ENCODE data around the gene CEACAM16. TPM values are rescaled to one million over a fixed set of nuclear protein-coding genes. Genes with fewer than 3 reads are reported as not detected.

The CEACAM16 gene
- total and polyA plus RNA-seq, 9 of the 15 experiments (the other 6 are each of a cell fraction or from before 2014, with no cell fraction given), result not detected

- TF ChIP-seq RBM25 (IDR thresholded peaks at IDR 0.05; ENCODE audit: low read depth, low read length, severe bottlenecking) (peak; percentile 93), ZNF280B (CRISPR knock-in tag; IDR thresholded peaks at IDR 0.05) (no peak), RUNX1 (IDR thresholded peaks at IDR 0.05; ENCODE audit: low read depth) (no peak), GATAD2B (IDR thresholded peaks at IDR 0.05; ENCODE audit: borderline replicate concordance) (no peak), SRSF3 (IDR thresholded peaks at IDR 0.05; ENCODE audit: insufficient read depth, low read length) (no peak), PHF20 (IDR thresholded peaks at IDR 0.05; ENCODE audit: partially characterized antibody) (peak; percentile 20), SIN3B (IDR thresholded peaks at IDR 0.05; ENCODE audit: low read depth) (no peak), POLR3G (IDR thresholded peaks at IDR 0.05; ENCODE audit: extremely low read depth, insufficient read length, insufficient replicate concordance) (no peak), RCOR1 (IDR thresholded peaks at IDR 0.05; ENCODE audit: borderline replicate concordance in 1 of 2, low read depth in 2 of 2, low read length in 2 of 2) (peak in 1 of 2 experiments; percentile 68; a peak in 2 of 4 replicates), HEY1 (CRISPR knock-in tag; IDR thresholded peaks at IDR 0.05; ENCODE audit: borderline replicate concordance) (no peak), SRSF1 (IDR thresholded peaks at IDR 0.05; ENCODE audit: low read depth, low read length) (no peak), HDAC2 (IDR thresholded peaks at IDR 0.05) (peak; percentile 73; the same call in 1 of the 2 replicates), SMARCA5 (IDR thresholded peaks at IDR 0.05) (peak; percentile 84; the same call in 1 of the 2 replicates), IRF9 (tag; IDR thresholded peaks at IDR 0.05) (no peak), SAFB2 (IDR thresholded peaks at IDR 0.05; ENCODE audit: borderline replicate concordance, low read depth, low read length, severe bottlenecking) (no peak), FOXJ2 (tag; IDR thresholded peaks at IDR 0.05) (no peak), RNF2 (IDR thresholded peaks at IDR 0.05) (no peak), HDAC1 (IDR thresholded peaks at IDR 0.05) (0 out of 4 replicates have a peak, but pooled peaks of 1 of the 2 experiments have one; percentile 21), KDM1A (IDR thresholded peaks at IDR 0.05) (peak; percentile 76 to 86), GATAD2A (IDR thresholded peaks at IDR 0.05) (no peak), POU5F1 (IDR thresholded peaks at IDR 0.05; ENCODE audit: borderline replicate concordance, low read depth, low read length, partially characterized antibody) (no peak), RBM22 (IDR thresholded peaks at IDR 0.05; ENCODE audit: low read depth, low read length, poor library complexity, severe bottlenecking) (no peak), ELK1 (CRISPR knock-in tag; IDR thresholded peaks at IDR 0.05) (no peak), TCFL5 (CRISPR knock-in tag; conservative IDR thresholded peaks at IDR 0.05) (no peak), KAT7 (CRISPR knock-in tag; IDR thresholded peaks at IDR 0.05; ENCODE audit: borderline replicate concordance) (no peak), EZH2 (IDR thresholded peaks at IDR 0.05; ENCODE audit: borderline replicate concordance, low read depth, low read length) (no peak)
- TF ChIP-seq, protein P1, sequence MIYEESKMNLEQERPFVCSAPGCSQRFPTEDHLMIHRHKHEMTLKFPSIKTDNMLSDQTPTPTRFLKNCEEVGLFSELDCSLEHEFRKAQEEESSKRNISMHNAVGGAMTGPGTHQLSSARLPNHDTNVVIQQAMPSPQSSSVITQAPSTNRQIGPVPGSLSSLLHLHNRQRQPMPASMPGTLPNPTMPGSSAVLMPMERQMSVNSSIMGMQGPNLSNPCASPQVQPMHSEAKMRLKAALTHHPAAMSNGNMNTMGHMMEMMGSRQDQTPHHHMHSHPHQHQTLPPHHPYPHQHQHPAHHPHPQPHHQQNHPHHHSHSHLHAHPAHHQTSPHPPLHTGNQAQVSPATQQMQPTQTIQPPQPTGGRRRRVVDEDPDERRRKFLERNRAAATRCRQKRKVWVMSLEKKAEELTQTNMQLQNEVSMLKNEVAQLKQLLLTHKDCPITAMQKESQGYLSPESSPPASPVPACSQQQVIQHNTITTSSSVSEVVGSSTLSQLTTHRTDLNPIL (CRISPR knock-in tag; IDR thresholded peaks at IDR 0.05), result no peak
Observed at GRCh38 chr19:44749994-44750393, 51.0 kb downstream of the CEACAM16 start (continued).
